A673 (cell line): ENCODE data around the gene FAM131B.

ENCODE experiments used
- EZH2 ChIP-seq: fragments of 200-600 bp; sonication (generic); IDR thresholded peaks from 2 replicates; pipeline ENCODE4 v1.6.1; 2017; ENCODE audit warnings: borderline replicate concordance, low read depth, mild to moderate bottlenecking, mixed read lengths, antibody characterized with exemption, low read length; ENCODE audit not compliant: poor library complexity, severe bottlenecking
- TF ChIP-seq, protein P1 (sequence below): fragments of 300-800, 200-600 bp; sonication (generic); conservative IDR thresholded peaks from 2 replicates; pipeline ENCODE4 v1.5.1; 2017; ENCODE audit warnings: low read depth, mild to moderate bottlenecking, antibody characterized with exemption, low read length, moderate library complexity, mixed read lengths

DNA sequence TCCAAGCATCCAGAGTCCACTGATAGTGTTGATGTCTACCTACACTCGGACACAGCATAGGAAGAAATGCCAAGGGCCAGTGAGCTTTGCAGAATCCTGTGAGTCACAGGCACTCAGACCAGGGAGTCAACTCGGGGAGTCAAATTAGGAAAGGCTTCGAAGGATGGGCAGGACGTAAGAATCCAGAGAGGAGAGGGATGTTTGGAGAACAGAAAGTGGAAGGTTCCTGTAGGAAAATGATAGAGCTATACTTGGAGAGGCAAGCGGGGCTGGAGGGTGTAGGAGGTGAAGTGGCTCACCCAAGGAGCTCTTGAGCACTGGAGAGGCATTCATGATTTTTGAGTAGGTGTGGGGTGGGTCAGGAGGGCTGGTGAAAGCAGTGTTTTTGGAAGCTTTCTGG lies 21.6 kb upstream of the FAM131B start:
- TF ChIP-seq, protein P1, sequence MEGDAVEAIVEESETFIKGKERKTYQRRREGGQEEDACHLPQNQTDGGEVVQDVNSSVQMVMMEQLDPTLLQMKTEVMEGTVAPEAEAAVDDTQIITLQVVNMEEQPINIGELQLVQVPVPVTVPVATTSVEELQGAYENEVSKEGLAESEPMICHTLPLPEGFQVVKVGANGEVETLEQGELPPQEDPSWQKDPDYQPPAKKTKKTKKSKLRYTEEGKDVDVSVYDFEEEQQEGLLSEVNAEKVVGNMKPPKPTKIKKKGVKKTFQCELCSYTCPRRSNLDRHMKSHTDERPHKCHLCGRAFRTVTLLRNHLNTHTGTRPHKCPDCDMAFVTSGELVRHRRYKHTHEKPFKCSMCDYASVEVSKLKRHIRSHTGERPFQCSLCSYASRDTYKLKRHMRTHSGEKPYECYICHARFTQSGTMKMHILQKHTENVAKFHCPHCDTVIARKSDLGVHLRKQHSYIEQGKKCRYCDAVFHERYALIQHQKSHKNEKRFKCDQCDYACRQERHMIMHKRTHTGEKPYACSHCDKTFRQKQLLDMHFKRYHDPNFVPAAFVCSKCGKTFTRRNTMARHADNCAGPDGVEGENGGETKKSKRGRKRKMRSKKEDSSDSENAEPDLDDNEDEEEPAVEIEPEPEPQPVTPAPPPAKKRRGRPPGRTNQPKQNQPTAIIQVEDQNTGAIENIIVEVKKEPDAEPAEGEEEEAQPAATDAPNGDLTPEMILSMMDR: no peak
- TF ChIP-seq EZH2: no peak
